HEK293T (cell line): Measurements from ENCODE around the gene OR10S1.

Experiments used
- ARNT ChIP-seq: fragments of 450-650 bp; IDR thresholded peaks from 2 replicates; pipeline ENCODE4 v1.6.1; 2017; ENCODE audit warnings: mild to moderate bottlenecking
- BHLHE40 ChIP-seq: fragments of 450-650 bp; IDR thresholded peaks from 2 replicates; pipeline ENCODE4 v1.6.1; 2016; ENCODE audit warnings: mild to moderate bottlenecking, moderate library complexity, borderline replicate concordance
- L3MBTL2 ChIP-seq: fragments of 450-650 bp; conservative IDR thresholded peaks from 2 replicates; pipeline ENCODE4 v1.6.1; 2016; ENCODE audit warnings: mild to moderate bottlenecking
- LEF1 ChIP-seq: fragments of 450-650 bp; IDR thresholded peaks from 2 replicates; pipeline ENCODE4 v1.6.1; 2017; ENCODE audit warnings: mild to moderate bottlenecking, borderline replicate concordance
- NFRKB ChIP-seq: fragments of 450-650 bp; IDR thresholded peaks from 2 replicates; pipeline ENCODE4 v1.6.1; 2016; ENCODE audit warnings: mild to moderate bottlenecking, moderate library complexity
- SP1 ChIP-seq: fragments of 450-650 bp; IDR thresholded peaks from 2 replicates; pipeline ENCODE4 v1.6.1; 2017

GRCh38 chr11:123943738-123944137 is 33.8 kb downstream of the OR10S1 start, which contains the start of gene OR6T1:
- TF ChIP-seq SP1 = no peak
- TF ChIP-seq NFRKB = no peak
- no peak for TF ChIP-seq BHLHE40
- TF ChIP-seq L3MBTL2 = no peak
- no peak for TF ChIP-seq LEF1
- no peak for TF ChIP-seq ARNT
